Activated naive CD4-positive, alpha-beta T cell treated with anti-CD3 and anti-CD28 coated beads for 36 hours (primary cell): Measurements from ENCODE around the gene IRS2. TPM values are rescaled to one million over a fixed set of nuclear protein-coding genes. Genes with fewer than 3 reads are reported as not detected.

ENCODE experiments used
- CTCF ChIA-PET: fragments of 350-600 bp; sonication (Branson Sonifier 250); formaldehyde crosslinking; loops from one replicate; lab custom pipeline; 2021; ENCODE audit warnings: antibody characterized with exemption; lab: Charles Lee
- DNase-seq: peaks from one replicate; pipeline ENCODE4 v3.0.0-alpha.2; 2020
- H3K27ac Mint-ChIP-seq: one replicate; pipeline ENCODE4 v1.8.0; 2021; ENCODE audit warnings: mild to moderate bottlenecking, mixed read lengths
- H3K27me3 Mint-ChIP-seq: one replicate; pipeline ENCODE4 v1.8.0; 2021; ENCODE audit warnings: low read depth, mixed read lengths
- H3K36me3 Mint-ChIP-seq: one replicate; pipeline ENCODE4 v1.8.0; 2021; ENCODE audit warnings: low read depth, mixed read lengths
- H3K4me1 Mint-ChIP-seq: one replicate; pipeline ENCODE4 v1.8.0; 2021; ENCODE audit warnings: low read depth, mixed read lengths
- H3K4me3 Mint-ChIP-seq: one replicate; pipeline ENCODE4 v1.8.0; 2021; ENCODE audit warnings: mild to moderate bottlenecking, moderate library complexity, mixed read lengths
- H3K9me3 Mint-ChIP-seq: one replicate; pipeline ENCODE4 v1.8.0; 2021; ENCODE audit warnings: mixed read lengths
- intact Hi-C: fragments of 100-400 bp; cut with micrococcal nuclease; formaldehyde crosslinking; loops from one replicate; pipeline ENCODE4 v1.15.1; 2023
- total RNA-seq, 2 experiments: library from RNA; stranded (reverse); gene quantifications; one replicate each; pipeline ENCODE4 v1.2.3, GENCODE V29; 2021

Gene IRS2
- total RNA-seq, 2 experiments from 2014 or later: 3.0 to 3.3 TPM

GRCh38 chr13:109773786-109774185 is 12.6 kb downstream of the IRS2 start:
- Mint-ChIP-seq H3K27ac (no peak overlapping the region), H3K36me3 (peaks cover 3% of the 10 kb centered on the region), H3K9me3 (no peaks in the 10 kb centered on the region), H3K27me3 (no peaks in the 10 kb centered on the region), H3K4me1 (peaks cover 39% of the 10 kb centered on the region), H3K4me3 (no peak overlapping the region)
- intact Hi-C loops: no loop called here
- CTCF ChIA-PET: no interaction called here
- no peak for DNase-seq

DNA sequence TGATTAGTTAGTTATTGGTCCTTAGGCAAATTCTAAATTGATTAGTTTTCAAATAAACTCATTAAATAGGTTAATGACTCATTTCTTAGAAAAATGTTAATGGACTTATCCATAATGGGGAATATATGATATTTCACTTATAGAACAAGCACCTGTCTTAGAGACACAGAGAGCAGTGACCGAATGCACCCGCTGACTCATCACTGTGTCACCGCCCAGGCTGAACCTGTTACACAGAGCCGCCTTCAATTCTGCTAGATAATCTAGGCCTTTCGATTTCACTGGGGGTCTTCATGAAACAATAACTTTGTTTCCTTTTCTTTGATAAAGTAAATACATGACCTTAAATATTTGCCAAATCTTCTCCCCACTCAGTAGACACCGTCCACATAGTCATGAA is 13.1 kb downstream of the IRS2 start:
- CTCF ChIA-PET: no interaction called here
- H3K4me3 Mint-ChIP-seq: no peak overlapping the region
- H3K4me1 Mint-ChIP-seq: peaks cover 34% of the 10 kb centered on the region

GRCh38 chr13:109771926-109772325 is 14.5 kb downstream of the IRS2 start:
- no peaks in the 10 kb centered on the region for H3K9me3 Mint-ChIP-seq
- no peaks in the 10 kb centered on the region for H3K27me3 Mint-ChIP-seq
- intact Hi-C loops: no loop called here
- DNase-seq: no peak
- H3K4me3 Mint-ChIP-seq: no peak overlapping the region
- H3K36me3 Mint-ChIP-seq: peaks cover 3% of the 10 kb centered on the region
- H3K4me1 Mint-ChIP-seq: peaks cover 25% of the 10 kb centered on the region
- CTCF ChIA-PET: no interaction called here
- H3K27ac Mint-ChIP-seq: no peak overlapping the region

More for the DNA sequence above, 13.1 kb downstream of the IRS2 start:
- DNase-seq: peak; percentile 27
- H3K36me3 Mint-ChIP-seq: peaks cover 3% of the 10 kb centered on the region
- no peaks in the 10 kb centered on the region for H3K9me3 Mint-ChIP-seq
- H3K27me3 Mint-ChIP-seq: no peaks in the 10 kb centered on the region
- H3K27ac Mint-ChIP-seq: no peak overlapping the region
- intact Hi-C loops: no loop called here

DNA sequence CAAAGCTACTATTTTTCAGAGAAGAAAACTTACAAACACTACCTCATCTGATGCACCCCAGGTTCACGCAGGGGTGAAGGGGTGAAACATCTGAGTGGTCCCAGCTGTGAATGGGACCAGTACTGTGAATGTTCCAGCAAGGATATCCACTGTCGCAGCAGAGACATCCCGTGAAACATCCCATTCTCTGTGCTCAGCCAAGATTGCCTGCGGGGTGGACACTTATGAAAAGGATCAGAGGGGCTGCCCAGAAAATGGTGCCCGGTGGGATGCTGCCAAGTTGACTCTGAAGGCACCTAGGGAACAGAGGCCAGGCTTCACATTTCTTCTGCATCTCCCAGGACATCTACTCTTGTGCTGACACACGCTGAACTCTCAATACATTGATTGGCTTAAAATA is 15.9 kb downstream of the IRS2 start:
- no peaks in the 10 kb centered on the region for H3K9me3 Mint-ChIP-seq
- CTCF ChIA-PET: interaction anchor here (1.6 kb wide), 1 partner anchor 10 kb away, joined by 7 read pairs; no protein-coding TSS in a partner anchor
- H3K4me1 Mint-ChIP-seq: peaks cover 21% of the 10 kb centered on the region
- no peak overlapping the region for H3K4me3 Mint-ChIP-seq
- H3K36me3 Mint-ChIP-seq: peaks cover 3% of the 10 kb centered on the region
- H3K27me3 Mint-ChIP-seq: no peaks in the 10 kb centered on the region
- DNase-seq: no peak
- no peak overlapping the region for H3K27ac Mint-ChIP-seq
- intact Hi-C loops: no loop called here

- Mint-ChIP-seq H3K4me1 (peaks cover 24% of the 10 kb centered on the region), H3K27ac (no peak overlapping the region), H3K4me3 (no peak overlapping the region), H3K9me3 (no peaks in the 10 kb centered on the region), H3K27me3 (no peaks in the 10 kb centered on the region), H3K36me3 (peaks cover 3% of the 10 kb centered on the region)
- intact Hi-C loops: no loop called here
- CTCF ChIA-PET: interaction anchor here (1.6 kb wide), 1 partner anchor 10 kb away, joined by 7 read pairs; no protein-coding TSS in a partner anchor
- DNase-seq: no peak
Measured at GRCh38 chr13:109769921-109770320, 16.5 kb downstream of the IRS2 start.

DNA sequence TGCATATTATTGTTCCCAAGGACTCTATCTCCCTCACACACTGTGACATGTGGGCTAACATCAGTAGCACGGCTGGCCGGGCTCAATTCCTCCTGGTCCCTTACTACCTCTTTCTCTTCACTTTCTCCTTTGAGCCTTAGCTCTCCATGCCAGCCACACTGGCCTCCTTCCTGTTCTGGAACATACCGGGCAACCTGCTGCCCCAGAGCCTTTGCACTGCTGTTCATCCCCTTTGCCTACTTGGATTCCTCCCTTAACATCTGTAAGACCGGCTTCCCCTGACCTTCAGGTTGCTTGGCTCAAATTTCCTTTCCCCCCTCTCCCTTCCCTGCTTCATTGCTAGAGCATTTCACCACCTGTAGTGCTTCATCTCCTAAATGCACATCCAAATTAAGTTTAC is 17.1 kb downstream of the IRS2 start:
- CTCF ChIA-PET: interaction anchor here (1.6 kb wide), 1 partner anchor 11 kb away, joined by 7 read pairs; no protein-coding TSS in a partner anchor
- H3K27me3 Mint-ChIP-seq: no peaks in the 10 kb centered on the region

GRCh38 chr13:109768616-109769015 is 17.8 kb downstream of the IRS2 start:
- Mint-ChIP-seq H3K27ac (no peak overlapping the region), H3K27me3 (no peaks in the 10 kb centered on the region), H3K4me3 (no peak overlapping the region), H3K4me1 (peaks cover 28% of the 10 kb centered on the region), H3K36me3 (no peaks in the 10 kb centered on the region), H3K9me3 (no peaks in the 10 kb centered on the region)
- intact Hi-C loops: no loop called here
- CTCF ChIA-PET: no interaction called here
- no peak for DNase-seq

More for the DNA sequence above, 17.1 kb downstream of the IRS2 start:
- peaks cover 3% of the 10 kb centered on the region for H3K36me3 Mint-ChIP-seq
- intact Hi-C loops: no loop called here
- no peak overlapping the region for H3K27ac Mint-ChIP-seq
- H3K4me1 Mint-ChIP-seq: peaks cover 30% of the 10 kb centered on the region
- DNase-seq: no peak
- no peaks in the 10 kb centered on the region for H3K9me3 Mint-ChIP-seq
- no peak overlapping the region for H3K4me3 Mint-ChIP-seq

DNA sequence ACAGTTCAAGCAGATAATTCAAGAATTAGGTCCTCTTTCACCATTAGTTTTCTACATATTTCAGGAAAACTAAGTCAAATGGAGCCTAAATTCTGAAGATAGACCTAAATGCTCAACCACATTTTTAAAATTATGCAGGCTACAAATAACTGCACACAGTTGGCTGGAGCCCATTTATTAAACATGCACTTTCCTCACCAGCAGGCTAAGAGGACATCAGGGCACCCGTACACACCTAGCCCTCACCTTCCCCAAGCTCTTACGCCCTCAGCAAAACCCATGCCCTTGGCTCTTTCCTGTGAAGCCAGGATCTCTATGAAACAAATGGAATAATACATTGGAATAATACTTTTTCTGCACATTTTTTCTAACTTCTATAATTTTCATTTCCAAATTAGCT is 18.2 kb downstream of the IRS2 start:
- H3K9me3 Mint-ChIP-seq: no peaks in the 10 kb centered on the region

GRCh38 chr13:109767023-109767422 is 19.4 kb downstream of the IRS2 start:
- no peak for DNase-seq
- Mint-ChIP-seq H3K36me3 (no peaks in the 10 kb centered on the region), H3K27ac (no peak overlapping the region), H3K9me3 (no peaks in the 10 kb centered on the region), H3K4me1 (peaks cover 29% of the 10 kb centered on the region), H3K27me3 (no peaks in the 10 kb centered on the region), H3K4me3 (no peak overlapping the region)
- CTCF ChIA-PET: no interaction called here
- intact Hi-C loops: no loop called here

More for the DNA sequence above, 18.2 kb downstream of the IRS2 start:
- no peak overlapping the region for H3K27ac Mint-ChIP-seq
- no peak overlapping the region for H3K4me3 Mint-ChIP-seq
- H3K36me3 Mint-ChIP-seq: no peaks in the 10 kb centered on the region
- no peaks in the 10 kb centered on the region for H3K27me3 Mint-ChIP-seq
- CTCF ChIA-PET: interaction anchor here (0.6 to 0.7 kb wide), 2 partner anchors 177 to 183 kb away, joined by 3 to 4 read pairs; no protein-coding TSS in a partner anchor
- no peak for DNase-seq
- peaks cover 25% of the 10 kb centered on the region for H3K4me1 Mint-ChIP-seq
- intact Hi-C loops: no loop called here

GRCh38 chr13:109764470-109765291 is 21.7 kb downstream of the IRS2 start:
- CTCF ChIA-PET: interaction anchor here (0.6 to 2.0 kb wide), 3 partner anchors 15 to 67 kb away, joined by 3 to 4 read pairs (median 3); no protein-coding TSS in a partner anchor
- intact Hi-C loops: loop anchor here (1.0 kb wide), 2 partner anchors 21 to 27 kb away; no protein-coding TSS in a partner anchor
- DNase-seq: peak; percentile 55
- no peaks in the 10 kb centered on the region for H3K27me3 Mint-ChIP-seq
- H3K4me1 Mint-ChIP-seq: peaks cover 37% of the 10 kb centered on the region
- H3K9me3 Mint-ChIP-seq: no peaks in the 10 kb centered on the region
- no peak overlapping the region for H3K4me3 Mint-ChIP-seq
- H3K36me3 Mint-ChIP-seq: no peaks in the 10 kb centered on the region
- no peak overlapping the region for H3K27ac Mint-ChIP-seq

GRCh38 chr13:109764045-109764444 is 22.3 kb downstream of the IRS2 start:
- DNase-seq: no peak
- intact Hi-C loops: no loop called here
- H3K27me3 Mint-ChIP-seq: no peaks in the 10 kb centered on the region
- no peak overlapping the region for H3K4me3 Mint-ChIP-seq
- no peaks in the 10 kb centered on the region for H3K36me3 Mint-ChIP-seq
- CTCF ChIA-PET: interaction anchor here (1.5 to 2.0 kb wide), 2 partner anchors 15 to 21 kb away, joined by 3 to 4 read pairs; no protein-coding TSS in a partner anchor
- H3K4me1 Mint-ChIP-seq: peaks cover 39% of the 10 kb centered on the region
- no peaks in the 10 kb centered on the region for H3K9me3 Mint-ChIP-seq
- no peak overlapping the region for H3K27ac Mint-ChIP-seq

DNA sequence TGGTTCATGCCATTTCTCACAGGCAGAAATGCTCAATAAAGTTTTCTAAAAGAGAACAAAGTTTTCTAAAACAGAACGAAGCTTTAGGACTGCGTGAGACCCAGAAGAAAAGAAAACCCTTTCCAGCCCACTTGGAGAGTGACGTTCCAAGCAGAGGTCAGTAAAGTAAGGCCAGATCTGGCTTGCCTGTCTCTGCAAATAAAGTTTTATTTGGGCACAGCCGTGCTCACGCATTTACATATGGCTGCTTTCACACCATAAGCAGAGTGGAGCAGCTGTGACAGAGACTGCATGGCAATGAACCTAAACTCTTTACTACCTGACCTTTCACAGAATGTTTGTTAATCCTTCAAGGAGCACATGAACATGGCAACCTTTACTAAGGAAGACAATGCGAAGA is 23.6 kb downstream of the IRS2 start:
- CTCF ChIA-PET: interaction anchor here (1.6 kb wide), 1 partner anchor 22 kb away, joined by 5 read pairs; no protein-coding TSS in a partner anchor
- no peaks in the 10 kb centered on the region for H3K36me3 Mint-ChIP-seq
- H3K27me3 Mint-ChIP-seq: no peaks in the 10 kb centered on the region
- intact Hi-C loops: no loop called here
- H3K4me3 Mint-ChIP-seq: no peak overlapping the region
- H3K4me1 Mint-ChIP-seq: peaks cover 39% of the 10 kb centered on the region
- no peak for DNase-seq
- H3K27ac Mint-ChIP-seq: no peak overlapping the region
- H3K9me3 Mint-ChIP-seq: no peaks in the 10 kb centered on the region
